ENCODE measurements around the gene ACR. TPM values are rescaled to one million over a fixed set of nuclear protein-coding genes. Genes with fewer than 3 reads are reported as not detected.

ACR gene
- total RNA-seq: not detected
- polyA plus RNA-seq: not detected

DNA sequence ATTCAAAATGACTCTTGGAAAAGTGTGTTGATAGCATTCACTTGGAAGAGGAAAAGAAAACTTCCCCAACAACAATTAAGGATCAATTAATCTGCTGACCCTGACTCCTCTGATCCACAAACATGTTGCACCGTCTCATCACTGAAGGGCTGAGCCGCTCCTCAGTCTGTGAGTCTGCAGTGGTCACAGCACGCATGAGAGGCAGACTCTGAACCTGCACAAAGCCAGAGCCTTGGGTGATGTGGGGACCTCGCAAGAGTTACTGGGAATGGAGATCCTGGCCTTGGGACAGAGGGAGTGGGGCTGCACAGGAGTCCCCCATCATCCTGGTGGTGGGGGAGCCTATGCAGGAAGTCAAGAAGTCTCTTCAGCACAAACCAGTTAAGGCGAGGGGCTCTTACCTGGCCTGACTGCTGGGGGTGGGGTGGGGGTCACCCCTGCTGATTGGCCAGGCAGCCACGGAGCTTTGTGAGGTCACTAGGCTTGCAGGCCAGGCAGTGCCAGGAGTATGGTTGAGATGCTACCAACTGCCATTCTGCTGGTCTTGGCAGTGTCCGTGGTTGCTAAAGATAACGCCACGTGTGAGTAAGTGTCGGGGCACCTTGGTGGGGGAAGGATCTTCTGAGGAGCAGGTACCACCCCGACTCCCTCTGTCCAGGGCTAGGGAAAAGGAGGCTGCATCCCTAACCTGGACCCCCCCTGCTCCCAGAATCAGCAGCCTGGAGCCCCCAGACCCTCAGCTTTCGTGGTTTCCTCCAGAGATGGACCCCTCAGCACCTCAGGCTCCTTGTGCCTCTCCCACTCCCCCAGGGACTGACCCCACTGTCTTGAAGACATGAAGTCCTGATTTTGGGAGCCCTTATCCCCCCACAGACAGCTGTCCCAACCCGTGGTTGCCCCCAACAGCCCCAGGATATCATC, at the start of gene ACR:
Gene ACR, plus strand, starts transcription at position 477 of the 921 bp plus-strand sequence. Its CDS starts 32 bp downstream, at position 509.
- POLR2A ChIA-PET (ENCODE audit: partially characterized antibody): no interaction called here
- no peak for DNase-seq
- Mint-ChIP-seq H3K9me3 (no peaks in the 10 kb centered on the region), H3K36me3 (no peaks in the 10 kb centered on the region), H3K4me3 (no peak within 1 kb of the TSS), H3K27me3 (peaks cover 3 to 5% of the 10 kb centered on the region in 2 donors), H3K4me1 (no peaks in the 10 kb centered on the region), H3K27ac (peak within 1 kb of the TSS in 1 of 7 donors; percentile 61)
- Histone ChIP-seq H3K27me3 (ENCODE audit: insufficient read depth, low read length) (no peaks in the 10 kb centered on the region), H3K4me3 (ENCODE audit: low read length in 2 of 2) (no peak within 1 kb of the TSS), H3K36me3 (ENCODE audit: insufficient read depth, low read length) (no peaks in the 10 kb centered on the region), H3K9me3 (ENCODE audit: control insufficient read depth in 1 of 2, low read length in 2 of 2) (no peaks in the 10 kb centered on the region), H3K4me1 (ENCODE audit: insufficient read depth, low read length) (no peaks in the 10 kb centered on the region), H3K27ac (ENCODE audit: low read depth, low read length) (no peak within 1 kb of the TSS)
- CTCF ChIA-PET (ENCODE audit: partially characterized antibody): no interaction called here
- intact Hi-C loops (cut with micrococcal nuclease): no loop called here

DNA sequence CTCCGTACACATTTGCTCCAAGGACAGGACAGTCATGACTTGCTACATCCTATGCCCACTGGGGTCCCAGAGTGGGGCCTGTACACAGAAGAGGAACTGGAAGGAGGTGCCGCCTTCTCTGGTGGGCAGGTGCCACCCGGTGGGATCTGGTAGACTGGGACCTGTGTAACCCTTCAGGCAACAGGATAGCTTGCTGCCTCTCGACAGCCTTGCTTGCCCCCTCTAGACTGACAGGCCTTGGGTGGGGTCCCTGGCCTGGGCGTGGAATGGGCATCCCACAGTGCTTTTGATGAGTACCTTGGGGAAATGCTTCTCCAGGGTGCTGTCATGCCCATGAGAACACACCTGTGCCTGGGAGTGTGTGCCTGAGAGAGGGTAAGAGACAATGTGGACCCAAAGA, 49.6 kb upstream of the ACR start:
- POLR2A ChIA-PET (ENCODE audit: partially characterized antibody): no interaction called here
- CTCF ChIA-PET (ENCODE audit: partially characterized antibody): no interaction called here
- no peaks in the 10 kb centered on the region for H3K4me1 Mint-ChIP-seq
- intact Hi-C loops (cut with micrococcal nuclease): no loop called here
- H3K36me3 ChIP-seq (ENCODE audit: insufficient read depth, low read length): no peaks in the 10 kb centered on the region
- H3K27ac Mint-ChIP-seq: no peak overlapping the region
- no peak overlapping the region for H3K4me3 Mint-ChIP-seq
- H3K36me3 Mint-ChIP-seq: no peaks in the 10 kb centered on the region
- no peak for DNase-seq
- peaks cover 2 to 4% of the 10 kb centered on the region in 2 donors for H3K27me3 Mint-ChIP-seq
- no peaks in the 10 kb centered on the region for H3K9me3 ChIP-seq (ENCODE audit: control insufficient read depth in 1 of 2, low read length in 2 of 2)
- H3K27ac ChIP-seq (ENCODE audit: low read depth, low read length): no peak overlapping the region
- H3K27me3 ChIP-seq (ENCODE audit: insufficient read depth, low read length): no peaks in the 10 kb centered on the region
- H3K9me3 Mint-ChIP-seq: peaks cover 0 to 8% (median under 1%) of the 10 kb centered on the region in 8 donors
- H3K4me1 ChIP-seq (ENCODE audit: insufficient read depth, low read length): no peaks in the 10 kb centered on the region
- H3K4me3 ChIP-seq (ENCODE audit: low read length in 2 of 2): no peak overlapping the region

DNA sequence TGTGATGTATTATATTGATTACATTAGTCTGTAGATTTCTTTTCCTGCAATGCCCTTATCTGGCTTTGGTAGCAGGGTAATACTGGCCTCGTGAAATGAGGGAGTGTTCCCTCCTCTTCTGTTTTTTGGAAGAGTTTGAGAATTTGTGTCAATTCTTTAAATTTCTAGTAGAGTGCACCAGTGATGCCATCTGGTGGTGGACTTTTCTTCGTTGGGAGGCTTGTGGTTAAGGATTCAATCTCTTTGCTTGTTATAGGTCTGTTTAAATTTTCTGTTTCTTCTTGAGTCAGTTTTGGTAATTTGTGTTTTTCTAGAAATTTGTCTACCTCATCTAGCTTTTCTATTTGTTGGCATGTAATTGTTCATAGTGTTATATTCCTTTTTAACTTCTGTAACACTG, 46.5 kb upstream of the ACR start:
- H3K36me3 Mint-ChIP-seq: no peaks in the 10 kb centered on the region
- peaks cover 4% of the 10 kb centered on the region in 2 donors for H3K27me3 Mint-ChIP-seq
- H3K9me3 ChIP-seq (ENCODE audit: control insufficient read depth in 1 of 2, low read length in 2 of 2): no peaks in the 10 kb centered on the region
- CTCF ChIA-PET (ENCODE audit: partially characterized antibody): interaction anchor here (0.6 to 1.9 kb wide), 4 partner anchors 64 to 451 kb away, joined by 3 to 4 read pairs (median 3); partner anchors contain the start of gene ARSA
- peaks cover 0 to 8% (median under 1%) of the 10 kb centered on the region in 8 donors for H3K9me3 Mint-ChIP-seq
- POLR2A ChIA-PET (ENCODE audit: partially characterized antibody): interaction anchor here (1.2 kb wide), 1 partner anchor 70 kb away, joined by 4 read pairs; no protein-coding TSS in a partner anchor
- no peaks in the 10 kb centered on the region for H3K27me3 ChIP-seq (ENCODE audit: insufficient read depth, low read length)
- no peak overlapping the region for H3K27ac ChIP-seq (ENCODE audit: low read depth, low read length)
- no peaks in the 10 kb centered on the region for H3K4me1 Mint-ChIP-seq
- no peaks in the 10 kb centered on the region for H3K4me1 ChIP-seq (ENCODE audit: insufficient read depth, low read length)
- peak in 4 of 5 donors; percentile 27 to 33 (median 30) for DNase-seq
- intact Hi-C loops (cut with micrococcal nuclease): loop anchor here (1.0 kb wide), 2 partner anchors 70 to 147 kb away; no protein-coding TSS in a partner anchor
- no peak overlapping the region for H3K4me3 ChIP-seq (ENCODE audit: low read length in 2 of 2)
- no peaks in the 10 kb centered on the region for H3K36me3 ChIP-seq (ENCODE audit: insufficient read depth, low read length)
- no peak overlapping the region for H3K27ac Mint-ChIP-seq
- no peak overlapping the region for H3K4me3 Mint-ChIP-seq

DNA sequence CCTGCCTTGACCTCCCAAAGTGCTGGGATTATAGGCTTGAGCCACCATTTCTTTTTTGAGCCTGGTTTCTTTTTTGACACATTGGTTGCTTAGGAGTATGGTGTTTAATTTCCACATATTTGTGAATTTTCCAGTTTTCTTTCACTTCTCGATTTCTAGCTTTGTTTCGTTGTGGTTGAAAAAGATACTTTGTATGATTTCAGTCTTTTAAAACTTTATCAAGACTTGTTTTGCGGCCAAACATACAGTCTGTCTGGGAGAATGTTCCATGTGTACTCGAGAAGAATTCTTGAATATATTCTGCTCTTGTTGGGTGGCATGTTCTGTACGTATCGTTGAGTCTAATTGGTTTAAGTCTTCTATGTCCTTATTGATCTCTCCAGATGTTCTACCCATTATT, 44.5 kb upstream of the ACR start:
- Mint-ChIP-seq H3K4me3 (no peak overlapping the region), H3K9me3 (peaks cover 0 to 8% (median under 1%) of the 10 kb centered on the region in 8 donors), H3K27ac (peak overlapping the region in 1 of 7 donors; percentile 62), H3K36me3 (no peaks in the 10 kb centered on the region), H3K4me1 (no peaks in the 10 kb centered on the region), H3K27me3 (peaks cover 0 to 4% of the 10 kb centered on the region in 2 donors)
- ChIA-PET CTCF (ENCODE audit: partially characterized antibody) (interaction anchor here (1.4 kb wide), 1 partner anchor 168 kb away, joined by 3 read pairs; the partner anchor contains the start of gene SCO2), POLR2A (ENCODE audit: partially characterized antibody) (no interaction called here)
- Histone ChIP-seq H3K4me3 (ENCODE audit: low read length in 2 of 2) (no peak overlapping the region), H3K4me1 (ENCODE audit: insufficient read depth, low read length) (no peaks in the 10 kb centered on the region), H3K36me3 (ENCODE audit: insufficient read depth, low read length) (no peaks in the 10 kb centered on the region), H3K27me3 (ENCODE audit: insufficient read depth, low read length) (no peaks in the 10 kb centered on the region), H3K27ac (ENCODE audit: low read depth, low read length) (no peak overlapping the region), H3K9me3 (ENCODE audit: control insufficient read depth in 1 of 2, low read length in 2 of 2) (no peaks in the 10 kb centered on the region)
- DNase-seq: no peak
- intact Hi-C loops (cut with micrococcal nuclease): no loop called here

DNA sequence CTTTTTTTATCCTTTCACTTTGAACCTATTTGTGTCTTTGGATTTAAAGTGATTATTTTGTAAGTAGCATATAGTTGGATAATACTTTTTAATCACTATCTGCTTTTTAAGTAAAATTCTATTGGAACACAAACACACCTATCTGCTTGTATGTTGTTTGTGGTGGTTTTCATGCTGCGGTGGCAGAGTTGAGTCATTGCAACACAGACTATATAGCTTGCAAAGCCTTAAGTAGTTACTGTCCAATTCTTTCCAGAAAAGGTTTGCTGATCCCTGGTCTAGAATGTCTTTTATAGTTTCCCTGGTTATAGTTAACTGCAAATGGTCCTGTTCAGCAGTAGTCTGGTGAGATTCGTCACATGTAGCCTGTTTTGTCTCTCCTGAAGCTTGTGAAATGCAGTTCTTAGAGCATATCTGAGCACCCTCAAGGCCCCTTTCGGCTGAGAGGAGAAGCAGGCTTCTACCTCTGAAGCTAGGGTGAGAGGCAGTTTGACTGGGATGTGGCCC, 43.9 kb upstream of the ACR start:
- no peak overlapping the region for H3K4me3 ChIP-seq (ENCODE audit: low read length in 2 of 2)
- H3K4me1 ChIP-seq (ENCODE audit: insufficient read depth, low read length): no peaks in the 10 kb centered on the region
- H3K27me3 ChIP-seq (ENCODE audit: insufficient read depth, low read length): no peaks in the 10 kb centered on the region
- DNase-seq: no peak
- intact Hi-C loops (cut with micrococcal nuclease): no loop called here
- H3K36me3 Mint-ChIP-seq: no peaks in the 10 kb centered on the region
- no peaks in the 10 kb centered on the region for H3K36me3 ChIP-seq (ENCODE audit: insufficient read depth, low read length)
- no peak overlapping the region for H3K27ac ChIP-seq (ENCODE audit: low read depth, low read length)
- no peaks in the 10 kb centered on the region for H3K4me1 Mint-ChIP-seq
- peaks cover 0 to 4% of the 10 kb centered on the region in 2 donors for H3K27me3 Mint-ChIP-seq
- H3K9me3 Mint-ChIP-seq: peaks cover 0 to 8% (median under 1%) of the 10 kb centered on the region in 8 donors
- H3K27ac Mint-ChIP-seq: no peak overlapping the region
- no peak overlapping the region for H3K4me3 Mint-ChIP-seq
- no peaks in the 10 kb centered on the region for H3K9me3 ChIP-seq (ENCODE audit: control insufficient read depth in 1 of 2, low read length in 2 of 2)
- ChIA-PET CTCF (ENCODE audit: partially characterized antibody) (no interaction called here), POLR2A (ENCODE audit: partially characterized antibody) (no interaction called here)

DNA sequence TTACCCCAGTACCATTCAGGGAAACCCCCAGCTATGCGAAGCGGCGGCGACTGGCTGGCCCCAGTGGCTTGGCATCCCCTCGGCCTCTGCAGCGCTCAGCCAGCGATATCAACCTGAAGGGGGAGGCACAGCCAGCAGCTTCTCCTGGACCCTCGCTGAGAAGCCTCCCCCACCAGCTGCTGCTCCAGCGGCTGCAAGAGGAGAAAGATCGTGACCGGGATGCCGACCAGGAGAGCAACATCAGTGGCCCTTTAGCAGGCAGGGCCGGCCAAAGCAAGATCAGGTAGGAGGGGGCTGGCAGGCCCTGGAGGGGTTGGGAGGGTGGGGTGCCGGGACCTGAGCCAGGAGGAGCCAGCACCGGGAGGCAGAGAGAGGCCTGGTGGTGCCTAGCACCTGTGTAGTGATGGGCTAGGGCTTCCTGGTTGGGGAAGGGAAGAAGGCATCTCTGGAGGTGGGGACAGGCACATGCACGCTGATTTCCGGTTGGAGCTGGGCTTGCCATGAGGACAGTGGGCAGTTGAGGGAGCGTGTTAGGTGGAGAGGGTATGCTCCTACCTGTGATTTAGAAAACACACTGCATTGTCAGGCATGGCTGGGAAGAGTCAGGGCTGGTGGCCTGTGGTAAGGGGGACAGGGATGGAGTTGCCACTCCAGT, 43.1 kb upstream of the ACR start:
- no peak for DNase-seq
- Histone ChIP-seq H3K27ac (ENCODE audit: low read depth, low read length) (no peak overlapping the region), H3K36me3 (ENCODE audit: insufficient read depth, low read length) (no peaks in the 10 kb centered on the region), H3K27me3 (ENCODE audit: insufficient read depth, low read length) (no peaks in the 10 kb centered on the region), H3K4me3 (ENCODE audit: low read length in 2 of 2) (no peak overlapping the region), H3K9me3 (ENCODE audit: control insufficient read depth in 1 of 2, low read length in 2 of 2) (no peaks in the 10 kb centered on the region), H3K4me1 (ENCODE audit: insufficient read depth, low read length) (no peaks in the 10 kb centered on the region)
- no peak overlapping the region for H3K4me3 Mint-ChIP-seq
- CTCF ChIA-PET (ENCODE audit: partially characterized antibody): no interaction called here
- peaks cover 0 to 8% (median under 1%) of the 10 kb centered on the region in 8 donors for H3K9me3 Mint-ChIP-seq
- POLR2A ChIA-PET (ENCODE audit: partially characterized antibody): no interaction called here
- H3K27ac Mint-ChIP-seq: no peak overlapping the region
- peaks cover 0 to 4% of the 10 kb centered on the region in 2 donors for H3K27me3 Mint-ChIP-seq
- H3K4me1 Mint-ChIP-seq: no peaks in the 10 kb centered on the region
- H3K36me3 Mint-ChIP-seq: no peaks in the 10 kb centered on the region
- intact Hi-C loops (cut with micrococcal nuclease): no loop called here
